SK-N-SH (cell line): Measurements from ENCODE around the gene HIGD2B.

Source experiments
- EP300 ChIP-seq, 2 experiments: IDR thresholded peaks; 2 replicates each; pipeline versions ENCODE4 v1.4.0 to v1.6.1; 2012; ENCODE audit warnings: borderline replicate concordance in 1 of 2, low read depth in 1 of 2, low read length in 1 of 2
- JUND ChIP-seq: IDR thresholded peaks from 2 replicates; pipeline ENCODE4 v1.4.0; 2012
- NRF1 ChIP-seq: IDR thresholded peaks from 2 replicates; pipeline ENCODE4 v1.6.1; 2012; ENCODE audit warnings: low read depth, mild to moderate bottlenecking, low read length
- POLR2AphosphoS5 ChIP-seq: IDR thresholded peaks from 2 replicates; pipeline ENCODE4 v1.6.1; 2012; ENCODE audit warnings: low read depth, low read length
- RAD21 ChIP-seq: IDR thresholded peaks from 2 replicates; pipeline ENCODE4 v1.6.1; 2012; ENCODE audit warnings: mild to moderate bottlenecking, low read length
- YY1 ChIP-seq: IDR thresholded peaks from 2 replicates; pipeline ENCODE4 v1.4.0; 2012; ENCODE audit warnings: low read depth, mild to moderate bottlenecking
- TF ChIP-seq, protein P1 (sequence below): fragments of 200-600 bp; sonication (generic); IDR thresholded peaks from 2 replicates; pipeline ENCODE4 v1.6.1; 2017; ENCODE audit warnings: antibody characterized with exemption, mild to moderate bottlenecking, moderate library complexity
- TF ChIP-seq, protein P2 (sequence below): IDR thresholded peaks from 2 replicates; pipeline ENCODE4 v1.4.0; 2012; ENCODE audit warnings: low read depth

DNA sequence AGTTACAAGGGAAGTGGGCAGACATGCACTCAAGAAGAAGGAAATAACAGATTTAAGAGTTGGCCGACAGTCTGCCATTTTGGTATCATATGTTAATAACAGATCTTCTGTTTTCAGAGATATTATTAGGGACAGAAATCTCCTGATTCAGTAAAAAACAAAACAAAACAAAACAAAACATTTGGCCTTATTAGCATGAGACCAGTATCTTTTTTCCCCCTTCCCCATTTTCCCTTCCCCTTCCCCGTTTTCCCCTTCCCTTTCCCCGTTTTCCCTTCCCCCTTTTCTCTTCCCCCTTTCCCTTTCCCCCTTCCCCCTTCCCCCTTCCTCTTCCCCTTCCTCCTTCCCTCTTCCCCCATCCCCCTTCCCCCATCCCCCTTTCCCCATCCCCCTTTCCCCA is 39.5 kb upstream of the HIGD2B start:
- TF ChIP-seq, protein P1, sequence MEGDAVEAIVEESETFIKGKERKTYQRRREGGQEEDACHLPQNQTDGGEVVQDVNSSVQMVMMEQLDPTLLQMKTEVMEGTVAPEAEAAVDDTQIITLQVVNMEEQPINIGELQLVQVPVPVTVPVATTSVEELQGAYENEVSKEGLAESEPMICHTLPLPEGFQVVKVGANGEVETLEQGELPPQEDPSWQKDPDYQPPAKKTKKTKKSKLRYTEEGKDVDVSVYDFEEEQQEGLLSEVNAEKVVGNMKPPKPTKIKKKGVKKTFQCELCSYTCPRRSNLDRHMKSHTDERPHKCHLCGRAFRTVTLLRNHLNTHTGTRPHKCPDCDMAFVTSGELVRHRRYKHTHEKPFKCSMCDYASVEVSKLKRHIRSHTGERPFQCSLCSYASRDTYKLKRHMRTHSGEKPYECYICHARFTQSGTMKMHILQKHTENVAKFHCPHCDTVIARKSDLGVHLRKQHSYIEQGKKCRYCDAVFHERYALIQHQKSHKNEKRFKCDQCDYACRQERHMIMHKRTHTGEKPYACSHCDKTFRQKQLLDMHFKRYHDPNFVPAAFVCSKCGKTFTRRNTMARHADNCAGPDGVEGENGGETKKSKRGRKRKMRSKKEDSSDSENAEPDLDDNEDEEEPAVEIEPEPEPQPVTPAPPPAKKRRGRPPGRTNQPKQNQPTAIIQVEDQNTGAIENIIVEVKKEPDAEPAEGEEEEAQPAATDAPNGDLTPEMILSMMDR: no peak
- TF ChIP-seq RAD21: no peak
- no peak for TF ChIP-seq EP300 (IDR thresholded peaks at IDR 0.05; ENCODE audit: borderline replicate concordance in 1 of 2, low read depth in 1 of 2, low read length in 1 of 2)
- no peak for TF ChIP-seq YY1
- TF ChIP-seq POLR2AphosphoS5: no peak
- TF ChIP-seq, protein P2, sequence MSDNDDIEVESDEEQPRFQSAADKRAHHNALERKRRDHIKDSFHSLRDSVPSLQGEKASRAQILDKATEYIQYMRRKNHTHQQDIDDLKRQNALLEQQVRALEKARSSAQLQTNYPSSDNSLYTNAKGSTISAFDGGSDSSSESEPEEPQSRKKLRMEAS: no peak
- TF ChIP-seq NRF1: no peak
- TF ChIP-seq JUND: no peak
